DND-41 (cell line): Measurements from ENCODE around the gene SEC14L2.

ENCODE experiments used
- EZH2 ChIP-seq: IDR thresholded peaks from 3 replicates; pipeline ENCODE4 v1.6.1; 2012; ENCODE audit warnings: borderline replicate concordance, low read depth, mild to moderate bottlenecking, moderate library complexity, low read length, inconsistent platforms; ENCODE audit not compliant: severe bottlenecking
- TF ChIP-seq, protein P1 (sequence below): IDR thresholded peaks from 2 replicates; pipeline ENCODE4 v1.5.1; 2012; ENCODE audit warnings: borderline replicate concordance, low read length, moderate library complexity, mild to moderate bottlenecking; ENCODE audit not compliant: poor library complexity, severe bottlenecking; ENCODE audit errors: extremely low read depth

DNA sequence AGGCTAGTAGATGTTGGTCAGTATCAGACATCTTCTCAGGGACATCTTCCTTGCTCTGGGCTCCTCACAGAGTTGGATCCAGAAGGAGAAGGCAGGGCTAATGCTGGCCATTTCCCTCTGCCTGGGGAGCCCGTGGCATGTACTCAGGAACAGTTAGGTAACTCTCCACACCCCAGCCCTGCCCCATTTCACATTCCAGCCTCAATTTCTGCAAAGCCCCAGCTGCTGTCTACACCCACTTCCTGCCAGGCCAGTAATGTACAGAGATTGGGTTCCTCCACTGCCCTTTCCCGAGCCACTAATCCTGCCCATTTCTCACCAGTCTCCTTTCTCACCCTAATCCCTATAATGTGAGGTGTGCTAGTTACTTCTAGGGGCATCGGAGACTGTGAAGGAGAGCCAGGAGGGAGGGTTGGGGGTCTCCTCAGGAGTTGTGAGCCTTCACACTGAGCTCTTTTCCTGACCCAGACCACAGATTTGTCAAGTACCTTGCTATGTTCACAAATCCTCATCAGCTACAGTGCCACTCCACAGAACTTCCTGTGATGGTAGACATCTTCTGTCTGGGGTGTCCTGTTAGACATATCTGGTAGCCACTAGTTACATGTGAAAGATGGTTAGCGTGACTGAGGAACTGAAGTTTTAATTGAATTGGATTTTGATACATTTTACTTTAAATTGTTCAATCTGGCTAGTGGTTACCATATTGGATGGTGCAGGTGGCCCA, 76.3 kb downstream of the SEC14L2 start:
- TF ChIP-seq, protein P1, sequence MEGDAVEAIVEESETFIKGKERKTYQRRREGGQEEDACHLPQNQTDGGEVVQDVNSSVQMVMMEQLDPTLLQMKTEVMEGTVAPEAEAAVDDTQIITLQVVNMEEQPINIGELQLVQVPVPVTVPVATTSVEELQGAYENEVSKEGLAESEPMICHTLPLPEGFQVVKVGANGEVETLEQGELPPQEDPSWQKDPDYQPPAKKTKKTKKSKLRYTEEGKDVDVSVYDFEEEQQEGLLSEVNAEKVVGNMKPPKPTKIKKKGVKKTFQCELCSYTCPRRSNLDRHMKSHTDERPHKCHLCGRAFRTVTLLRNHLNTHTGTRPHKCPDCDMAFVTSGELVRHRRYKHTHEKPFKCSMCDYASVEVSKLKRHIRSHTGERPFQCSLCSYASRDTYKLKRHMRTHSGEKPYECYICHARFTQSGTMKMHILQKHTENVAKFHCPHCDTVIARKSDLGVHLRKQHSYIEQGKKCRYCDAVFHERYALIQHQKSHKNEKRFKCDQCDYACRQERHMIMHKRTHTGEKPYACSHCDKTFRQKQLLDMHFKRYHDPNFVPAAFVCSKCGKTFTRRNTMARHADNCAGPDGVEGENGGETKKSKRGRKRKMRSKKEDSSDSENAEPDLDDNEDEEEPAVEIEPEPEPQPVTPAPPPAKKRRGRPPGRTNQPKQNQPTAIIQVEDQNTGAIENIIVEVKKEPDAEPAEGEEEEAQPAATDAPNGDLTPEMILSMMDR, result no peak
- TF ChIP-seq EZH2, result no peak
